Fibroblast of skin of left biceps (primary cell): ENCODE results near the gene HOXC12.

Source experiments
- DNase-seq, 2 experiments: peaks; one replicate each; pipeline ENCODE4 v3.0.0-alpha.2; 2013; ENCODE audit warnings: low read depth in 2 of 2

HOXC12 gene

DNA sequence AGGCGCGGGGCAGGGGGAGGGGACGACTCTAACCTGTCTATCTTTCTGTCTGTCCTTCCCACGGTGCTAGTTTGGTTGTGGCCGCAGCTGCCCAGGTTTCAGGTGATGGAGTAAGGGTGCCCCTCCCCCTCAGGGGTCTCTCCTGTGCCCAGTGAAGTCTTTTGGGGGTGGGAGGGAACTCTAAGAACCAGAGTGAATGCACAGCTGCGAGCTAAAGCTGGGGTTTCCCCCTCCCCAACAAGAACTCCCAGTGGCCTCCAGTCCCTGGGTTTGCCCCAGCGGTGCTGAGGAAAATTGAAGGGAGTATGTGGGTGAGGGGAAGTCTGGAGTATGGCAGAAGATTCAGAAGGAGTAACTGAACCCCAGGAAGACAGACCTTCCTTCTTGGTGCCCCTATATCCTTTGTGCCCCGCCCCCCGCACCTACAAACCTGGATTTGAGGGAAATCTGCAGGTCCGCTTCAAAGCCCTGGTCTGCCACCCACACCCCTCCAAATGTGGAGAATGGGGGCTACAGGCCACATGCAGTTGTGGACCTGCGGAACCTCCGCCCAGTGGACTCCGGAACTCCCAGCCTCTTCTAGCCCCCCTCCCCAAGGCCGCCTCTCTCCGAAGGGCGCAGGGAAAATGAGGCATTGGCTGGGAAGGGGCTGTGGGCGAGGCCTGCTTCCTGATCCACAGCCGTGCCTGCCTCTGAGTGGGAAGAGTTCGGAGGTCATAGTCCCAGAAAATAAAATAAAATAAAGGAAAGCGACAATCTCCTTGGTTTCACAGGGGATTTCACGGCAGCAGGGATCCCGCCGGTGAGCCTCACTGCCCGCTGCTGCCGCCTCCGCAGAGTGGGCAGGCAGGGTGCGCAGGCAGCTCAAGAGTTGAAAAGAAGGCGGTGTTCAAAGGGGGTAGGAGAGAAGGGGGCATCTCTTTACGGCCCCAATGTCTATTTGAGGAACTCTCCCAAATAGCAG, 41.8 kb downstream of the HOXC12 start:
- no peak for DNase-seq

- DNase-seq: no peak
Observed at GRCh38 chr12:53997204-53998109, 42.8 kb downstream of the HOXC12 start.

- no peak for DNase-seq
Observed at GRCh38 chr12:53998110-53998899, 43.6 kb downstream of the HOXC12 start.

GRCh38 chr12:53998900-53999236, 44.2 kb downstream of the HOXC12 start:
- DNase-seq: no peak

DNA sequence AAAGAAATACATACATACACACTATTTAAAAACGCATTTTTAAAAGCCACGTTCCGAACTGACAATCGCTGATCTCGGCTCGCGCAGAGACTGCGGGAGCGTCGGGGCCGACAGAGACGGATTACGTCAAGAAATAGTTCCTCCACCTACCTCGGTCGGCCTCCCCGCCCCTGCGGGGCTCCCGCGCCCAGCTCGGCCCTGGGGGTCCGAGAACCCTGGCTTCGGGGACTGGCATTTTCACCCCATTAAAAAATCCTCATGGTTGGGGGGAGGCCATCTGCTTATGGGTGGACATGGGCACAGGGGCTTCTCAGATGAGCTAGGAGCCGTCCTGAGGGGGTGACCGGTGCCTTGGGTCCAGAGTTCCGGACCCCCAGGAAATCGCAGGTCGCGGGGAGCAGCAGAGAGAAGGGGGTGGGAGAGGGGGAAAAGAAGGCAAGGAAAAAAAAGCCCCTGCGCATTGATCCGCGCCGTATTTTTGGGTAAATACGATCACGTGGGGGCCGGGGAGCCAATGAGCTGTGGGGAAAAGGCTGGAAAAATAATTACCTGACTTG, 44.9 kb downstream of the HOXC12 start:
- peak; percentile 80 to 85 for DNase-seq

DNA sequence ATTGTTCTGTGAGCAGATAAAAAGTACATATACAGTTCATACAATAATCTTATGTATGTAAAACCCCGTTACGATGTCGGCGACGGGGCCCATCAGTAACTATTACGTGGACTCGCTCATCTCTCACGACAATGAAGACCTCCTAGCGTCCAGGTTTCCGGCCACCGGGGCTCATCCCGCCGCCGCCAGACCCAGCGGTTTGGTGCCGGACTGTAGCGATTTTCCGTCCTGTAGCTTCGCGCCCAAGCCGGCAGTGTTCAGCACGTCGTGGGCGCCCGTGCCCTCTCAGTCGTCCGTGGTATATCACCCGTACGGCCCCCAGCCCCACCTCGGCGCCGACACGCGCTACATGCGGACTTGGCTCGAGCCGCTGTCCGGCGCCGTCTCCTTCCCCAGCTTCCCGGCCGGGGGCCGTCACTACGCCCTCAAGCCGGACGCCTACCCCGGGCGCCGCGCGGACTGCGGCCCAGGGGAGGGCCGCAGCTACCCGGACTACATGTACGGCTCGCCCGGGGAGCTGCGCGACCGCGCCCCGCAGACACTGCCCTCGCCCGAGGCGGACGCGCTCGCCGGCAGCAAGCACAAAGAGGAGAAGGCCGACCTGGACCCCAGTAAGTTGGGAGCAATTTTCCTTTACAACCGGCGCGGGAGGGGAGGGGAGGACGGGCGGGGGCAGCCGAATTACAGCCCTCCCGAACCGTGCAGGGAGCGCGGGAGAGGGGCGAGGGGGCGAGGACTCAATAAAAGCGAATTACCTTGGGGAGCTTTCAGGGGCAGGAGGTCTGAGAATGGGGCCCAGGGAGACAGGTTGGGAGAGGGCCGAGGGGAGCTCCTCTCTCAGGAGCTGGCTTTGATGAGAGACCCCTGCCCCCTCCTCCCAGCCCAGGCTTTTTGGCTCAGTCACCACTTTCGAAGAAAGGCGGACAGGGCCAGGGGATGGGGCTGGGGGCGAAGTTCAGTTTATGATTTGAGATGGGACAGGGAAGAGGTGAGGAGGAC, 45.7 kb downstream of the HOXC12 start, which contains the start of gene HOXC9:
TSS of gene HOXC9 (plus strand) at position 46 of the 999 bp plus-strand sequence. CDS start at position 74, 28 bp downstream.
- DNase-seq: no peak

DNA sequence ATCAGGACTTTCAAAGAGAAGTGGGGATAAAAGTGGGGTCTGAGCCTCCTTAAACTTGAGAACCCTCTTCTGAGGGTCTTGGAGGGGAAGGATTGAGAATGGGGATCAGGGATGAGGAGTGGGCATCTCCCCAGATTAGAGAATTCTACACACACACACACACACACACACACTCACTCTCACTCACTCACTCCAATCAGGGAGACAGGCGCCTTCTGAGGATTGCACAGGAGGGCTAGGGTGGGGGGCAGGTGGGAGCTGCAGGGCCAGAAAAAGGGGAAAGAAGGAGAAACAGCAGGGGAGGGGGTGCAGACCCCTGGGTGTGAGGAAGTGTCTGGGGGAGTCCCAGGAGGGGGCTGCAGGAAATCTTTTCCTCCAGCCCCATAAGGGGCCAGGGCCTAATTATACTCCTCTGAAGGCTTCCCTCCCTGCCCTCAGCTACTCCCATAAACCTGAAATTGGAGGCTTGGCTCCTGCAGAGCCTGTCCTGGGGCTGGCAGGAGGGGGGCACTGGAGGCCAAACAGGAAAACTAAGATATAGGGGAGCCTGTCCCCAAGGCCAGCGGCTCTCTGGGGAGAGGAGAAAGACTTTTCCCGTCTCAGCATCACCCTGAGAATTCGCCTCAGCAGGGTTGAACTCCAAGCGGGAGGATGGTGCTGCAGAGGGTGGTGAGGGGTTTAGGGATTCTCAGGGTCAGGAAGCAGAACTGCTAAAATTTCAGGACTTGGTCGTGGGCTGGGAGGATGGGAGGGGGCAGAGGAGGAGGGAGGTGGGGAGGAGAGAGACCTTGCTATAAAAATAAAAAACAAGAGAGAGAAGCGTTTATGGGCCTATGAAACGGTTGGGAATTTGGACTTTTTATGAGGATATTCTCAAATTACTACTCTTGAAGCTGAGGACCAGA, 46.8 kb downstream of the HOXC12 start:
- DNase-seq: no peak

GRCh38 chr12:54002278-54002914, 47.7 kb downstream of the HOXC12 start:
- DNase-seq: no peak

DNA sequence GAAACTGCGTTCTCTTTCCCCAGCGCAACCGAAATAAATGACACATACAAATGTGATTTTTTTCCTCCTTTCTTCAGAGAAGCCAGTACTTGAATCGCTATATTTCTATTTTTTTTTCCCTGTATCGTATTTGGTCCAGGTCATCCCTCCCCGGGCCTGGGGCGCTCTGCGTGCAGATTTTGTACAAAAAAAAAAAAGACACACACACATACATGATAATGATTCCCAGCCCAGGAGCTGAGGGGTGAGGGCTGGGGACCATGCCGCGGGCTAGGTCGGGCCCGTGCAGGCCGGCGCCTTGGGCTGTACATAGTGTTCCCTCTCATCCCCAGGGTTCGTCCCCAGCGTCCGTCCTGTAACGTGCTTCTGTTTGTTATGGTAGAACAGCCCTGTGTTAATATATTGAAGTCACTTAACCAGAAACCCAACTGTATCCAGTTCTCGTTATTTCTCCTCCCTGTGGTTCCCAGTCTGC, 48.2 kb downstream of the HOXC12 start:
- no peak for DNase-seq

DNA sequence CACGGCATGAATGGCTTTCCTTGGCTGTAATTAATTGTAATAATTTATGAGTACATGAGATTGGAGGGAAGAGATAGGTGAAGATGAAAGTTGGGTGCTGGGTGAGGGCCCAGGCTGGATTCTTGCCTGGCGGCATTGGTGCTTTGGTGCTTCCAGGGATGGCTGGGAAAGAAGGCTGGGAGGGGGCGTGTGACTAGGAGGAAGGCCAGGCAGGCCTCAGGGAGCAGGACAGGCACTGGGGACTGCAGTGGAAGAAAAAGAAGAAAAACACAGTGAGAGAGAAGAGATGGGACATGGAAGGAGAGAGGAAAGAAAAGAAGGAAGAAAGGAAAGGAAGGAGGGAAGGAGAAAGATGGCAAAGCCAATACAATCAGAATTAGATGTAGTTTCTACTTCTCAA, 48.9 kb downstream of the HOXC12 start:
- DNase-seq: no peak

- DNase-seq: no peak
Observed at GRCh38 chr12:54004063-54004840, 49.5 kb downstream of the HOXC12 start.

GRCh38 chr12:54004841-54005530, 50.3 kb downstream of the HOXC12 start:
- DNase-seq: no peak

DNA sequence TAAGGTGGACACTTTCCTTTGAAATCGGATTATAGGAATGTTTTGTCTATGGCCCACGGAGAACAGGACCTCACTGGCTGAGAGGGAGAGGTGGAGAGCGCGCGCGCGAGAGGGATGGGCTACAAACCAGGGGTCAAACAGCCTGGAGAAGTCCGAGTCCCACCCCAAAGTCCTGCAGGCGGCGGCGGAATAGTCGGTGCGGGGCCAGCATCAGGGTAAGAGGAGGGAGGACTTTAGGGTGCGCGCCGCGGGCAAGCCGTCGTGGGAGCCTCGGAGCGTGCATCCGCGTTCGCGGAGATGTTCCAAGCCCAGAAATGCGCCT, 50.8 kb downstream of the HOXC12 start:
- DNase-seq: no peak

DNA sequence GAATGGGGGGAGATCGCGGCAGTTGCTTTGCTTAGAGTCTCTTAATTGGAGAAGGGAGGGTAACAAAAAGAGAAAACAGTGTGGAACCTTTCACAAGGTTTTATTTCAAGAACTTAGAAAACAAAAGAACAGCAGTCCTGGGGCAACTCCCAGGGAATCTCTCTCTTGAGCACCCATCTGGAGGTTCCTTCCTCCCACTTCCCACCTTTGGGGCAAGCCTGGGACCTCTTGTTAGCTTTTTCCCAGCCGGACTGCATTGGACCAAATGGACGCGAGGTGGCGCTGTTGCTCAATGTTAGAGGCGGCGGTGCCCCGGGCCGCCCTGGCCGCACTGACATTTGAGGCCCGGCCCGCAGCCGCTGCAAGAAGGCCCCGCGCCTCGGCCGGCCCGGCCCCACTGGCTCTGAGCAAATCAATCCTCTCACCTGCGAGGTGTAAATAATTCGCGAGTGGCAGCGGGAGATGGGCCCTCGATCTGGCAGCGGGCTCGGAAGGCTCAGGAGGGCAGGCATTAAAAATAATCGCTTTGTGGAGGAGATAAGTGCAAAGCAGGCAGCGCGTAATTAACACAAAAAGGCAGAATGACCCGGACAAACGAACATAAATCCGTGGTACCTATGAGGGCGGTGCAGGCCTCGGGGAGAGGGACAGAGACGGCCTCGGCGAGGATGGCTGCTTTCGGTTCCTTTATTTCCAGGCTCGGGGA, 51.3 kb downstream of the HOXC12 start:
- DNase-seq: no peak

GRCh38 chr12:54006559-54007220, 52.0 kb downstream of the HOXC12 start:
- no peak for DNase-seq
